SK-N-SH treated with all-trans-retinoic acid at 6 μM for 48 hours (cell line): ENCODE measurements around the gene DGKH.

ENCODE experiments used
- ATAC-seq: fragments of 200-7000 bp; cut with Tn5 transposase; 3 replicates; pipeline ENCODE4 v1.9.1; 2020; ENCODE audit warnings: mild to moderate bottlenecking, moderate library complexity
- ARNTL ChIP-seq: fragments of 450-650 bp; formaldehyde crosslinking; IDR thresholded peaks from 2 replicates; pipeline ENCODE4 v1.5.0; 2020; ENCODE audit warnings: low read depth, mild to moderate bottlenecking, moderate library complexity, borderline replicate concordance
- CREB5 ChIP-seq: fragments of 250-450 bp; sonication (Bioruptor Pico); IDR thresholded peaks from 2 replicates; pipeline ENCODE4 v1.5.1; 2020; ENCODE audit warnings: low read depth, mild to moderate bottlenecking, moderate library complexity
- CSDC2 ChIP-seq: fragments of 250-450 bp; sonication (Bioruptor Pico); IDR thresholded peaks from 2 replicates; pipeline ENCODE4 v1.5.0; 2020; ENCODE audit warnings: mild to moderate bottlenecking, moderate library complexity
- CSRNP3 ChIP-seq: fragments of 250-450 bp; sonication (Bioruptor Pico); IDR thresholded peaks from 2 replicates; pipeline ENCODE4 v1.5.1; 2021; ENCODE audit warnings: mild to moderate bottlenecking, moderate library complexity
- ESRRG ChIP-seq: fragments of 250-450 bp; sonication (Bioruptor Pico); IDR thresholded peaks from 2 replicates; pipeline ENCODE4 v1.6.1; 2021; ENCODE audit warnings: mild to moderate bottlenecking
- OSR1 ChIP-seq: fragments of 250-450 bp; sonication (Bioruptor Pico); IDR thresholded peaks from 2 replicates; pipeline ENCODE4 v1.8.0; 2022; ENCODE audit warnings: moderate library complexity, mild to moderate bottlenecking, inconsistent platforms
- POU6F1 ChIP-seq: fragments of 250-450 bp; sonication (Bioruptor Pico); IDR thresholded peaks from 2 replicates; pipeline ENCODE4 v1.8.0; 2021; ENCODE audit warnings: low read depth, mild to moderate bottlenecking, moderate library complexity, borderline replicate concordance
- PPARA ChIP-seq: fragments of 250-450 bp; sonication (Bioruptor Pico); IDR thresholded peaks from 2 replicates; pipeline ENCODE4 v1.5.0; 2020; ENCODE audit warnings: mild to moderate bottlenecking, borderline replicate concordance
- RARB ChIP-seq: fragments of 250-450 bp; sonication (Bioruptor Pico); IDR thresholded peaks from 2 replicates; pipeline ENCODE4 v1.8.0; 2021; ENCODE audit warnings: mild to moderate bottlenecking, moderate library complexity
- SNAI2 ChIP-seq: fragments of 250-450 bp; sonication (Bioruptor Pico); IDR thresholded peaks from 2 replicates; pipeline ENCODE4 v1.5.0; 2020; ENCODE audit warnings: mild to moderate bottlenecking, moderate library complexity
- TCF4 ChIP-seq: fragments of 250-450 bp; sonication (Bioruptor Pico); IDR thresholded peaks from 2 replicates; pipeline ENCODE4 v1.8.0; 2021; ENCODE audit warnings: mild to moderate bottlenecking, moderate library complexity, borderline replicate concordance
- TOX ChIP-seq: fragments of 250-450 bp; sonication (Bioruptor Pico); IDR thresholded peaks from 2 replicates; pipeline ENCODE4 v1.8.0; 2021; ENCODE audit warnings: mild to moderate bottlenecking, moderate library complexity, borderline replicate concordance
- ZC3H10 ChIP-seq: fragments of 250-450 bp; sonication (Bioruptor Pico); IDR thresholded peaks from 2 replicates; pipeline ENCODE4 v1.5.1; 2021; ENCODE audit warnings: mild to moderate bottlenecking, moderate library complexity
- ZFP3 ChIP-seq: fragments of 250-450 bp; sonication (Bioruptor Pico); IDR thresholded peaks from 2 replicates; pipeline ENCODE4 v1.5.0; 2020; ENCODE audit warnings: mild to moderate bottlenecking, moderate library complexity
- ZFP30 ChIP-seq: fragments of 450-650 bp; formaldehyde crosslinking; IDR thresholded peaks from 2 replicates; pipeline ENCODE4 v1.5.0; 2022; ENCODE audit warnings: mild to moderate bottlenecking, moderate library complexity
- ZNF565 ChIP-seq: fragments of 450-650 bp; formaldehyde crosslinking; conservative IDR thresholded peaks from 2 replicates; pipeline ENCODE4 v1.5.0; 2020; ENCODE audit warnings: low read depth, mild to moderate bottlenecking, moderate library complexity
- ZNF70 ChIP-seq: fragments of 450-650 bp; formaldehyde crosslinking; IDR thresholded peaks from 2 replicates; pipeline ENCODE4 v1.5.0; 2020; ENCODE audit warnings: mild to moderate bottlenecking, moderate library complexity
- ZNF8 ChIP-seq: fragments of 450-650 bp; formaldehyde crosslinking; IDR thresholded peaks from 2 replicates; pipeline ENCODE4 v1.5.0; 2020; ENCODE audit warnings: mild to moderate bottlenecking, moderate library complexity

Gene DGKH

GRCh38 chr13:42011601-42012350 is 36.7 kb upstream of the DGKH start:
- ATAC-seq = no peak
- no peak for TF ChIP-seq TCF4 (CRISPR knock-in tag)
- TF ChIP-seq, all 23 proteins: peak for 0

- no peak for ATAC-seq
- no peak for TF ChIP-seq ZNF565 (CRISPR knock-in tag)
- no peak for TF ChIP-seq ZFP3 (CRISPR knock-in tag)
- no peak for TF ChIP-seq RARB
- no peak for TF ChIP-seq ZNF70 (CRISPR knock-in tag)
Observed at GRCh38 chr13:42014119-42014518, 34.3 kb upstream of the DGKH start.

GRCh38 chr13:42017264-42017663 is 31.2 kb upstream of the DGKH start:
- no peak for ATAC-seq

GRCh38 chr13:42021851-42022250 is 26.6 kb upstream of the DGKH start:
- no peak for TF ChIP-seq PPARA
- TF ChIP-seq RARB = no peak
- no peak for TF ChIP-seq ZFP30
- no peak for TF ChIP-seq TCF4 (CRISPR knock-in tag)
- TF ChIP-seq ZC3H10 (CRISPR knock-in tag) = no peak
- no peak for TF ChIP-seq CSDC2 (CRISPR knock-in tag)
- no peak for TF ChIP-seq CSRNP3 (CRISPR knock-in tag)
- no peak for TF ChIP-seq ZNF565 (CRISPR knock-in tag)
- TF ChIP-seq ZFP3 (CRISPR knock-in tag) = no peak
- TF ChIP-seq ARNTL = no peak
- no peak for TF ChIP-seq OSR1
- no peak for TF ChIP-seq ZNF70 (CRISPR knock-in tag)
- no peak for TF ChIP-seq ESRRG
- ATAC-seq = no peak

More at GRCh38 chr13:42017264-42017663, 31.2 kb upstream of the DGKH start:
- TF ChIP-seq TCF4 (CRISPR knock-in tag) (no peak), ESRRG (no peak), POU6F1 (no peak), PPARA (no peak), ZC3H10 (CRISPR knock-in tag) (no peak), ZNF8 (CRISPR knock-in tag) (no peak), OSR1 (no peak), RARB (no peak), CSDC2 (CRISPR knock-in tag) (no peak), TOX (CRISPR knock-in tag) (no peak), SNAI2 (CRISPR knock-in tag) (no peak), ZFP3 (CRISPR knock-in tag) (no peak), CREB5 (no peak), ZNF565 (CRISPR knock-in tag) (no peak), ZFP30 (no peak), CSRNP3 (CRISPR knock-in tag) (no peak)

GRCh38 chr13:42022336-42022735 is 26.1 kb upstream of the DGKH start:
- ATAC-seq = no peak
- TF ChIP-seq RARB = no peak
